H1 (cell line): ENCODE measurements around the gene GIGYF2. TPM values are rescaled to one million over a fixed set of nuclear protein-coding genes. Genes with fewer than 3 reads are reported as not detected.

Experiments used
- CTCF ChIA-PET: fragments of 300-600 bp; sonication (Branson Sonifier 250); formaldehyde crosslinking; loops from one replicate; lab custom pipeline; 2021; ENCODE audit not compliant: partially characterized antibody; lab: Charles Lee
- POLR2A ChIA-PET: fragments of 300-600 bp; sonication (Branson Sonifier 250); formaldehyde crosslinking; loops from one replicate; lab custom pipeline; 2021; ENCODE audit warnings: inconsistent platforms; ENCODE audit not compliant: partially characterized antibody; lab: Charles Lee
- DNase-seq, 2 experiments: peaks; one replicate each; pipeline versions ENCODE4 v3.0.0 to v3.0.0-alpha.2; 2010 to 2022; ENCODE audit warnings: low spot score in 2 of 2, low read depth in 1 of 2, mixed read lengths in 1 of 2
- FAIRE-seq: peaks from 2 replicates; lab custom pipeline; 2011; peaks lifted over from hg19 to GRCh38; lab: Jason Lieb, UNC
- H2AFZ ChIP-seq: 2 replicates; pipeline ENCODE4 v1.8.1; 2012; ENCODE audit warnings: low read length, inconsistent platforms
- H2AK5ac ChIP-seq: 2 replicates; pipeline ENCODE4 v1.6.1; 2013; ENCODE audit warnings: low read depth, low read length
- H2BK120ac ChIP-seq: replicated peaks from 2 replicates; pipeline ENCODE3; 2013; ENCODE audit warnings: low read depth, low read length, inconsistent platforms
- H2BK12ac ChIP-seq: 2 replicates; pipeline ENCODE4 v1.6.1; 2013; ENCODE audit warnings: low read depth, low read length
- H2BK15ac ChIP-seq: 2 replicates; pipeline ENCODE4 v1.6.1; 2013; ENCODE audit warnings: low read length
- H2BK20ac ChIP-seq: 2 replicates; pipeline ENCODE4 v1.6.1; 2013; ENCODE audit warnings: low read length
- H2BK5ac ChIP-seq: 2 replicates; pipeline ENCODE4 v1.6.1; 2013; ENCODE audit warnings: low read depth, low read length
- H3K14ac ChIP-seq: 2 replicates; pipeline ENCODE4 v1.6.1; 2013; ENCODE audit warnings: inconsistent platforms; ENCODE audit not compliant: insufficient read length
- H3K18ac ChIP-seq: 2 replicates; pipeline ENCODE4 v1.6.1; 2013; ENCODE audit warnings: low read length; ENCODE audit errors: extremely low read depth
- H3K23ac ChIP-seq: 2 replicates; pipeline ENCODE4 v1.6.1; 2013; ENCODE audit warnings: inconsistent platforms; ENCODE audit not compliant: insufficient read length
- H3K23me2 ChIP-seq: 2 replicates; pipeline ENCODE4 v1.6.1; 2013; ENCODE audit warnings: low read depth, low read length
- H3K27ac ChIP-seq: 2 replicates; pipeline ENCODE4 v1.6.1; 2011; ENCODE audit warnings: low read depth, low read length, inconsistent platforms
- H3K27me3 ChIP-seq, 4 experiments: replicated peaks in 1 of 4; 1 replicate in 1 of 4; 2 replicates in 3 of 4; pipeline versions ENCODE4 v1.6.1 to v1.8.1; 2011 to 2013; ENCODE audit warnings: low read length in 3 of 4, mild to moderate bottlenecking in 3 of 4, inconsistent platforms in 2 of 4, mixed read lengths in 2 of 4, moderate library complexity in 1 of 4; ENCODE audit not compliant: control insufficient read depth in 3 of 4, insufficient read depth in 3 of 4; ENCODE audit errors: extremely low read depth in 1 of 4
- H3K36me3 ChIP-seq, 4 experiments: 2 replicates each; pipeline versions ENCODE4 v1.6.1 to v1.8.1; 2011 to 2013; ENCODE audit warnings: mild to moderate bottlenecking in 4 of 4, low read length in 3 of 4, moderate library complexity in 2 of 4, control low read depth in 1 of 4, inconsistent platforms in 1 of 4; ENCODE audit not compliant: insufficient read depth in 4 of 4, control insufficient read depth in 2 of 4
- H3K4ac ChIP-seq: replicated peaks from 2 replicates; pipeline ENCODE3; 2013; ENCODE audit warnings: low read length, low read depth, mixed read lengths, inconsistent platforms; ENCODE audit not compliant: insufficient read length
- H3K4me1 ChIP-seq, 4 experiments: replicated peaks in 1 of 4; 1 replicate in 1 of 4; 2 replicates in 3 of 4; pipeline versions ENCODE4 v1.6.1 to v1.8.1; 2011 to 2013; ENCODE audit warnings: low read length in 3 of 4, inconsistent platforms in 2 of 4, mixed read lengths in 1 of 4; ENCODE audit not compliant: insufficient read depth in 4 of 4, control insufficient read depth in 3 of 4
- H3K4me2 ChIP-seq, 2 experiments: 2 replicates each; pipeline versions ENCODE4 v1.6.1 to v1.8.1; 2011 to 2013; ENCODE audit warnings: low read depth in 2 of 2, low read length in 2 of 2, control low read depth in 1 of 2, inconsistent platforms in 1 of 2, mild to moderate bottlenecking in 1 of 2; ENCODE audit not compliant: insufficient read depth in 1 of 2
- H3K4me3 ChIP-seq, 4 experiments: fragments of 200-600, 300-600 bp in 1 of 4; sonication (generic), shearing (Covaris generic), sonication (Bioruptor Twin) in 1 of 4; 2 replicates each; pipeline versions ENCODE4 v1.5.1 to v1.8.1; 2011 to 2016; ENCODE audit warnings: low read length in 4 of 4, low read depth in 3 of 4, control low read depth in 2 of 4, inconsistent platforms in 2 of 4, mild to moderate bottlenecking in 2 of 4, mixed read lengths in 1 of 4, moderate library complexity in 1 of 4; ENCODE audit not compliant: insufficient read depth in 2 of 4; ENCODE audit errors: extremely low read depth in 1 of 4
- H3K56ac ChIP-seq: replicated peaks from 2 replicates; pipeline ENCODE3; 2013; ENCODE audit warnings: low read depth, mild to moderate bottlenecking, mixed read lengths, low read length, inconsistent platforms; ENCODE audit not compliant: insufficient read length
- H3K79me1 ChIP-seq: 2 replicates; pipeline ENCODE4 v1.6.1; 2013; ENCODE audit warnings: low read depth, low read length, control low read depth
- H3K79me2 ChIP-seq, 2 experiments: 2 replicates each; pipeline versions ENCODE4 v1.6.1 to v1.8.1; 2012 to 2013; ENCODE audit warnings: low read length in 2 of 2, mild to moderate bottlenecking in 2 of 2, inconsistent platforms in 1 of 2; ENCODE audit not compliant: insufficient read depth in 2 of 2, control insufficient read depth in 1 of 2
- H3K9ac ChIP-seq, 4 experiments: replicated peaks in 1 of 4; 1 replicate in 1 of 4; 2 replicates in 3 of 4; pipeline versions ENCODE4 v1.6.1 to v1.8.1; 2011 to 2013; ENCODE audit warnings: low read depth in 3 of 4, low read length in 3 of 4, control low read depth in 2 of 4, mild to moderate bottlenecking in 2 of 4, moderate library complexity in 2 of 4, inconsistent platforms in 1 of 4; ENCODE audit errors: extremely low read depth in 1 of 4
- H3K9me3 ChIP-seq, 2 experiments: 2 replicates each; pipeline versions ENCODE4 v1.6.1 to v1.8.1; 2012 to 2013; ENCODE audit warnings: mild to moderate bottlenecking in 2 of 2, moderate library complexity in 2 of 2, control low read depth in 1 of 2, inconsistent platforms in 1 of 2, low read depth in 1 of 2, low read length in 1 of 2, mixed read lengths in 1 of 2; ENCODE audit not compliant: insufficient read depth in 2 of 2
- H4K20me1 ChIP-seq, 2 experiments: replicated peaks in 1 of 2; 2 replicates each; pipeline versions ENCODE3 to v1.8.1; 2011 to 2013; ENCODE audit warnings: inconsistent platforms in 2 of 2, low read length in 2 of 2, mild to moderate bottlenecking in 1 of 2; ENCODE audit not compliant: insufficient read depth in 2 of 2, control insufficient read depth in 1 of 2
- H4K5ac ChIP-seq: 2 replicates; pipeline ENCODE4 v1.6.1; 2013; ENCODE audit warnings: low read length, low read depth, mixed read lengths, inconsistent platforms; ENCODE audit not compliant: insufficient read length
- H4K8ac ChIP-seq: 2 replicates; pipeline ENCODE4 v1.8.0; 2013; ENCODE audit warnings: mild to moderate bottlenecking, moderate library complexity, low read length, inconsistent platforms; ENCODE audit not compliant: insufficient read depth; ENCODE audit errors: extremely low read depth
- H4K91ac ChIP-seq: replicated peaks from 2 replicates; pipeline ENCODE3; 2013; ENCODE audit warnings: low read length, mixed read lengths, inconsistent platforms; ENCODE audit not compliant: insufficient read length
- CHD2 ChIP-seq: IDR thresholded peaks from 2 replicates; pipeline ENCODE4 v1.6.1; 2012; ENCODE audit warnings: low read length, improper control_type of control experiment
- HDAC2 ChIP-seq, 2 experiments: fragments of 300-600 bp in 1 of 2; sonication (generic) in 1 of 2; IDR thresholded peaks; 2 replicates each; pipeline ENCODE4 v1.6.1; 2011 to 2012; ENCODE audit warnings: low read depth in 2 of 2, low read length in 2 of 2, mild to moderate bottlenecking in 2 of 2, moderate library complexity in 2 of 2, borderline replicate concordance in 1 of 2, inconsistent platforms in 1 of 2
- RBBP5 ChIP-seq: IDR thresholded peaks from 2 replicates; pipeline ENCODE4 v1.7.1; 2012; ENCODE audit warnings: low read depth, mild to moderate bottlenecking, inconsistent platforms, low read length, moderate library complexity, borderline replicate concordance
- WGBS, 2 experiments: shearing (Covaris generic) in 1 of 2; methylation state at CpG; one replicate each; pipeline versions ENCODE4 v1.1.6 to v1.1.7; 2013 to 2015; ENCODE audit warnings: low lambda C conversion rate in 2 of 2, mixed read lengths in 2 of 2, inconsistent platforms in 1 of 2, low coverage in 1 of 2, missing lambda C conversion rate in 1 of 2; ENCODE audit not compliant: insufficient replicate concordance in 2 of 2, insufficient coverage in 1 of 2, insufficient read length in 1 of 2; ENCODE audit errors: extremely low coverage in 1 of 2, missing lambda C conversion rate in 1 of 2; 5-methylcytosine and 5-hydroxymethylcytosine counted together
- polyA plus RNA-seq, 7 experiments: library from polyadenylated mRNA; depleted of rRNA in 3 of 7; stranded (reverse) in 5 of 7; unstranded in 2 of 7; fragments of >200 nt in 5 of 7; fragments of 200-250 nt in 2 of 7; gene quantifications; 1 replicate in 5 of 7; 2 replicates in 1 of 7; 4 replicates in 1 of 7; pipeline versions ENCODE4 v1.2.1 to v1.2.3, GENCODE V29; 2011 to 2013; ENCODE audit warnings: missing spikeins in 2 of 7, mixed read lengths in 2 of 7
- total RNA-seq: library from RNA; stranded (reverse); fragmentation: NEBNext Ultra II Directional; extraction: Animal tissue kit (Norgen Biotek cat#: 25700); gene quantifications from 2 replicates; pipeline ENCODE4 v1.2.1, GENCODE V29; 2021

The GIGYF2 gene
- total and polyA plus RNA-seq, 2 of the 8 experiments (the other 6 are each of a cell fraction or from before 2014, with no cell fraction given): 22.3 to 62.0 TPM

- Histone ChIP-seq H3K36me3 (no peaks in the 10 kb centered on the region; a peak in 1 of 8 replicates), H4K8ac (no peak overlapping the region), H4K91ac (no peak overlapping the region), H3K56ac (no peak overlapping the region), H3K9ac (no peak overlapping the region), H3K4me3 (no peak overlapping the region), H3K27ac (no peak overlapping the region), H2AFZ (no peak overlapping the region), H3K79me1 (no peaks in the 10 kb centered on the region), H3K79me2 (no peaks in the 10 kb centered on the region), H3K4ac (no peak overlapping the region), H2BK12ac (no peak overlapping the region; the same call in 1 of the 2 replicates), H2BK15ac (no peak overlapping the region), H3K4me1 (peaks cover 0 to 16% (median 10%) of the 10 kb centered on the region in 4 experiments; a peak in 6 of 7 replicates), H2BK5ac (no peak overlapping the region), H4K20me1 (peaks cover 0 to 8% of the 10 kb centered on the region in 2 experiments), H2AK5ac (no peak overlapping the region), H4K5ac (no peak overlapping the region), H2BK120ac (no peak overlapping the region), H3K4me2 (no peak overlapping the region), H2BK20ac (no peak overlapping the region), H3K23me2 (peaks cover 5% of the 10 kb centered on the region), H3K9me3 (no peaks in the 10 kb centered on the region), H3K23ac (no peak overlapping the region), H3K27me3 (no peaks in the 10 kb centered on the region), H3K14ac (no peak overlapping the region), H3K18ac (no peak overlapping the region)
- no peak for DNase-seq
- FAIRE-seq: no peak
- WGBS, 2 experiments: 89% methylated on average over 14 of the region's 14 CpGs; no CpG with 5 or more reads in 1 of the 2 experiments
- ChIA-PET CTCF (interaction anchor here (0.5 to 3.0 kb wide), 3 partner anchors 11 to 250 kb away, joined by 3 to 7 read pairs (median 5); no protein-coding TSS in a partner anchor), POLR2A (no interaction called here)
- no peak for TF ChIP-seq RBBP5
- TF ChIP-seq HDAC2 (IDR thresholded peaks at IDR 0.05; ENCODE audit: borderline replicate concordance in 1 of 2, low read depth in 2 of 2, low read length in 2 of 2): no peak
- TF ChIP-seq CHD2: no peak
These were observed 191.9 kb downstream of the GIGYF2 start for GRCh38 chr2:232888839-232889529.
